Fibroblast of villous mesenchyme (primary cell): ENCODE results near the gene CSTB. TPM values are rescaled to one million over a fixed set of nuclear protein-coding genes. Genes with fewer than 3 reads are reported as not detected.

Experiments
- DNase-seq: peaks from one replicate; pipeline ENCODE4 v3.0.0-alpha.2; 2010; ENCODE audit warnings: low read depth
- H3K4me3 ChIP-seq: 2 replicates; pipeline ENCODE4 v1.5.1; 2011; ENCODE audit warnings: low read depth, mild to moderate bottlenecking, low read length
- CTCF ChIP-seq: IDR thresholded peaks from 2 replicates; pipeline ENCODE4 v1.5.1; 2012; ENCODE audit warnings: low read depth, mild to moderate bottlenecking, low read length; ENCODE audit not compliant: insufficient read depth
- total RNA-seq: library from RNA; depleted of rRNA; stranded (reverse); fragments of >200 nt; gene quantifications from 2 replicates; pipeline ENCODE4 v1.2.3, GENCODE V29; 2012

The CSTB gene
- total RNA-seq, 1 donor: 16.0 TPM

- no peak for TF ChIP-seq CTCF
- H3K4me3 ChIP-seq: no peak overlapping the region
- no peak for DNase-seq
Measured at GRCh38 chr21:43754948-43755781, 20.9 kb downstream of the CSTB start.

- DNase-seq: no peak
- no peak for TF ChIP-seq CTCF
- H3K4me3 ChIP-seq: no peak overlapping the region
Measured at GRCh38 chr21:43753439-43753799, 22.7 kb downstream of the CSTB start.

- no peak for TF ChIP-seq CTCF
- no peak for DNase-seq
- H3K4me3 ChIP-seq: no peak overlapping the region
Measured at GRCh38 chr21:43752758-43753438, 23.2 kb downstream of the CSTB start.

GRCh38 chr21:43751955-43752591, 24.0 kb downstream of the CSTB start:
- DNase-seq: no peak
- TF ChIP-seq CTCF: no peak
- no peak overlapping the region for H3K4me3 ChIP-seq

- TF ChIP-seq CTCF: no peak
- H3K4me3 ChIP-seq: no peak overlapping the region
- DNase-seq: no peak
Measured at GRCh38 chr21:43750339-43751033, 25.6 kb downstream of the CSTB start.

GRCh38 chr21:43749651-43750262, 26.4 kb downstream of the CSTB start:
- no peak overlapping the region for H3K4me3 ChIP-seq
- TF ChIP-seq CTCF: no peak
- no peak for DNase-seq
